Activated T-helper 9 cell treated with anti-CD3 and anti-CD28 coated beads, Interleukin-2, amount 50 U/mL, for 16 hours (primary cell): ENCODE results near the gene COMMD1.
"Not testable (repeated sequence)": the region's sequence is repeated elsewhere in the genome, so short reads cannot be mapped to it uniquely, and the experiment has no call there.

ENCODE experiments used
- DNase-seq: peaks from one replicate; pipeline ENCODE4 v3.0.0-alpha.2; 2020; ENCODE audit warnings: low read depth

Gene COMMD1

DNA sequence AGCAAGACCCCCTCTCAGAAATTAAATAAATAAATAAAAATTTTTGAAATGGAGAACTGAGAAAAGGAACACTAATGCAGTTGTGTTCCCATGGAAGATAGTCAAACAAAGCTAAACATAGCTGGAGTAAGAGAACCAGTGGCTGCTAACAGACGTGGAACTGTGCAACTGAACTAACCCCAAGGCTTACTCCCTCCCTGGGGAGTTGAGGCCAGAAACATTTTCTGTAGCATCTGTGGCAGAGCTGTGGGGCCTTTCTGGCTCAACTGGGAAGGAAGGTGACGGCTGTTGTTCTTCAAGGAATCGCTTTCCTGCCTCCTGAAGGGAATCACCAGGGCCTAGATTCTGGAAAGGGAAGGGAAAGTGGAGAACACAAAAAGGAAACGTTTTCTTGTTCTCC, 236.6 kb downstream of the COMMD1 start:
- DNase-seq: no peak

DNA sequence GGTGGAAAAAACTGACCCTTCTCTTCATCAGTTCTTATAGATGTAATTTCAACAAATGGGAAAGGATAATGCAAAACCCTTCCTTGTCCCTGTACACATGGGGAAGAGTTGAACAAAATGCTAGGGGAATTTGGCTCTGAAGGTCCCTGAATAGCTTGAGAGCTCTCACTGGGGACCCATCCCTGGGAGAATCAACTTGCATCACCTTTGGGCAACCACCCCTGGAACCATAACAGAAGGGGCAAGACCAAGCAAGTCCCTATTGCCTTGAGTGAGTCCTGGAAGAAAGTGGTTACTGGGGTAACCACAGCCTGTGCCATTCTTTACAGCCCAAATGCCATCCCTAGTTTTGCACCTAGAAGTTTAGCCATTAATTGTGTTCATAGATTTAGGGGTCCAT, 238.2 kb downstream of the COMMD1 start:
- no peak for DNase-seq

DNA sequence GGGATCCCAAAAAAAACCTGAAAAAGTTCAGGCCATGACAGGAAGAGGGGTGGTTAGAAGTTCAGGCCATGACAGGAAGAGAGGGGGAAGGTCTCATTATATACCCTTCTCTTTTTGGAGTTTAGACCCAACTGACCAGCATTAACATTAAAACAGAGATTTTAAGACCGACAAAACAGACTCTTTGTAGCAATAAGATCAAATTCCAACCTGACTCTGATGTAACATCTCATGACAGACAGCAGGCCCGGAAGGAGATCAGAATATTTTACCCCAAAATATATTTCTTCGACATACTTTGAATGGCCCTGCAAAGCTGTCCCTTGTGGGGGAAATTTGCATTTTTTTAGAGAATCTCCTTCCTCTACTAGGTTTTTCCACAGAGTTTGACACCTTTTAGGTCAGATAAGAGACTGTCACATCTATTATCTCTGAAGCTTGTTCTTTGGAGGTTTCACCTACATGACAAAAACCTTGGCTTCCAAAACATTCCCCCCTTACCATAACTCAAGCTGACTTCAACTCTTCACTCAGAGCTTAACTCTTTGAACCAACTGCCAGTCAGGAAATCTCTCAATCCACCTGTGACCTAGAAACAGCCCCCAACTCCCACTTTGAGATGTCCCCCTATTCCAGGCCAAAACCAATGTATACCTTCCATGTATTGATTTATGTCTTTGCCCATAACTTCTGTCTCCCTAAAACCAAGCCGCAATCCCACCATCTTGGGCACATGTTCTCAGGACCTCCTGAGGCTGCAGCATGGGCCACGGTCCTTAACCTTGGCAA, 239.4 kb downstream of the COMMD1 start:
- DNase-seq: no peak

DNA sequence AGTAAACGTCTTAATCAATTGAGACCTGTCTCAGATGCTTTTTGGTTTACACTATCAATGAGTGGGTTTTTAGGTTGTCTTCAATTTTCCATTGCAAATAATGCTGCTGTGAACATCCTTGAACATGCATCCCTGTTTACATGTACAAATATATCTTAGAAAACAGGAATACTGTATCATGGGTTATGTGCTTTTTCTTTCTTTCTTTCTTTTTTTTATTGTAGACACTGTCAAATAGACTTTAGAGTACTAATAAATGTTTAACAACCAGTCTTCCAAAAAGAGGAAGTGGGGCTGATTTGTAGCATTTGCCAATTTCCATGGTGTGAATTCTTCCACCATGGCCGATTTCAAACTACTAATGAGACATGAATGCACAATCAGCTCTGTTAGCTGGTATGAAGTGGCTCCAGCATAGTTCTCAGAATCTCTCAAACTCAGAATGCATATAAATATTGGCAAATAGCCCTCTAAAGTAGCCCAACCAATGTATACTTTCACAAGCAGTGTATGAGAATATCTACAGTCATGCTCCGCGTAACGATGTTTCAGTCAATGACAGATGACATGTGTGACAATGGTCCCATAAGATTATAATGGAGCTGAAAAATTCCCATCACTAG, 240.1 kb downstream of the COMMD1 start:
- no peak for DNase-seq

DNA sequence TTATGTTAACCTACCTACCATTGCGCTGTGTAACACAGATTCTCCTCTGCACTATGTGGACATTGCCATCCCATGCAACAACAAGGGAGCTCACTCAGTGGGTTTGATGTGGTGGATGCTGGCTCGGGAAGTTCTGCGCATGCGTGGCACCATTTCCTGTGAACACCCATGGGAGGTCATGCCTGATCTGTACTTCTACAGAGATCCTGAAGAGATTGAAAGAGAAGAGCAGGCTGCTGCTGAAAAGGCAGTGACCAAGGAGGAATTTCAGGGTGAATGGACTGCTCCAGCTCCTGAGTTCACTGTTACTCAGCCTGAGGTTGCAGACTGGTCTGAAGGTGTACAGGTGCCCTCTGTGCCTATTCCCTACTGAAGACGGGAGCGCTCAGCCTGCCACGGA, 241.3 kb downstream of the COMMD1 start:
- not testable (repeated sequence) for DNase-seq

DNA sequence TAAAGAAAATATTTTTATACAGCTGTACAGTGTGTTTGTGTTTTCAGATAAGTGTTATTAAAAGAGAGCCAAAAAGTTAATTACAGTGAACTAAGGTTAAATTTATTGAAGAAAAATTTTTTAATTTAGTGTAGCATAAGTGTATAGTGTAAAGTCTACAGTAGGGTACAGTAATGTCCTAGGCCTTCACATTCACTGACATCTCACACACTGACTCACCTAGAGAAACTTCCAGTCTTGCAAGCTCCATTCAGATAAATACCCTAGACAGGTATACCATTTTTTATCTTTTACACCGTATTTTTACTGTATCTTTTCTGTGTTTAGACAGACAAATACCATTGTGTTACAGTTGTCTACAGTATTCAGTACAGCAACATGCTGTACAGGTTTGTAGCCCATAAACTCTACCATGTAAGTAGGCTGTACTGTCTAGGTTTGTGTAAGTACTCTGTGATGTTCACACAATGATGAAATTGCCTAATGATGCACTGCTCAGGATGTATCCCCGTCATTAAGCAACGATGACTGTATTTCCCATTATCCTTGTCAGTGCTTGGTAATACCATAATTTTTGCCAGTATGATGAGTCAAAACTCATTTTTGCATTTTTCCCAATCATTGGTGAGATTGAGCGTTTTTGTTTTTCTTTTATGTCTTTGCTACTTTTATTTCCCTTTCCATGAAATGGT, 242.3 kb downstream of the COMMD1 start:
- no peak for DNase-seq

DNA sequence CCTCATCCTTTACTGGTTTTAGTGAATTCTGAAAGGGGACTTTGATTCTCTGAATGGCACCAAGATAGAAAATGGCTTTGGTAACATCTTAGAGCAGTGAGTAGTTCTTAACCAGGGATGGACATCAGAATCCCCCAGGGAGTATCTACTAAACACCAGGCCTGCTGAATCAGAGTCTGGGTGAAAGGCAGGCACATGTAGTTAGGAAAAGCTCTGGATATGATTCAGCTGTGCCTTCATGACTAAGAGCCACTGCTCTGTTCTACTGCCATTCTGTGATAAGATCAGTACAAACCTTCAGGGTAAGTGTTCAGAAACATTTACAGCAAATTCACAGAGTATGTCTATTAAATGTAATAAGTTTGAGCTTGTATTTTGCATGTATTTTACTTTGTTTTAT, 244.2 kb downstream of the COMMD1 start:
- DNase-seq: no peak

DNA sequence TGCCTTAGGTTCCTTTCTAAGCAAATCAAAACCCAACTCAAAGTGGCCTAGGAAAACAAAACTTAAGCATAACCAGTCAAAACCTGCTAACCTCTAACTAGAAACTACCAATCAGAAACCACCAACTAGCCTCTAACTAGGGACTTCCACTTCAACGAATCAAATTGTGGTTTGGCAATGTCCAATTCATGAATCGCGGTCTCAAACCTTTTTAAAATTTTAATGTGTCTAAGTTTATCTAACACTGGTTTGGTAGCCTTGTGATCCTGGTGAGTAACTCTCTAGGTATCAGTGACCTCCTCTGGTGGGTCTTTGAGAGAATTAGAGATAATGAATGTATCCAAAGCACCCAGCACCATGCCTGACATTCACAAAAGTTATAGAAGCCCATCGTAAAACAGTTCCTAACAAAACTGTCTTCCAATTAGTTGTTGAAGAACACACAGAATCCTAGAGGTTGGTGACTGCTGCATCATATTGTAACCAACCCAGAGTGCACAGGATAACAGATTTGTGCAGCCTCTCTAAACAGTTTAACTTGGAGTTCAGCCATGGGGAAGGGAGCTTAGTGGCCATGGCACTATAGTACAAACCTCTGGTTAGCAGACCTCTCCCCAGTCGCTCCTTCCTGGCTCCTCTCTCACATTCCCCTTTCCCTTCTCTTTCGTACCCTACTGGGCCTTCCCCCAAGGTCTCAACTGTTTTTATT, 245.3 kb downstream of the COMMD1 start:
- no peak for DNase-seq

DNA sequence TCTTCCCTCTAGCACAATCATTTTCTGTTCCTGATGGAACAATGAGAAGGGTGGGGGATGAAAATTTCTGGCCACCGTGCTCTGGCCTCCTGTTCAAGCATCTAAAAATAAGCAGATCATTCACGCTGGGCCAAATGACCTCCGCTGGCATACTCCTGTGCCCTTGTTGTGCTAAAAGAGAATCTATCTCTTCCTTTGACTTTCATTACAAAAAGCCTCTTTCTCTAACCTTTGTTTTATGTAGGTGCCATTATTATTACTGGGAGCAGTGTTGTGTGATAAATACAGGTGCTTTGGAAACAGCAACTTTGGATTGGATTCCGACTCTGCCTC, 245.8 kb downstream of the COMMD1 start:
- no peak for DNase-seq

DNA sequence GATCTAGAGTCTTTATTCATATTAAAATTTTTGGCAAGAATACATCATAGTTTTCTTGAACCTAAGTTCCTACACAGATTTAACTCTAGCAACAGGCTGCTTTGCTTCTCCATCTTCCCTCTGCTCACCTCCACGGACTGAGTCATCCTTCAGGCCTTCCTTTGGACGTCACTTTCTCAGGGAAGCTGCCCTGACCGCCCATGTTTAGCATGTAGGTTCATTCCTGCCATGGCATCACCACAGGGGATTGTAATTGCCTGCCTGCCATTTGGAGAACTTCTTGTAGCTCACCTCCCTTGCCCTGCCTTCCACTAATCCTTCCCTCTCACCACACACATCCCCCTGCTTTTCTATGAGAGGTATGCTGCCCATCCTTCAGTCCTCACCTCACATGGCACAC, 246.5 kb downstream of the COMMD1 start:
- no peak for DNase-seq

DNA sequence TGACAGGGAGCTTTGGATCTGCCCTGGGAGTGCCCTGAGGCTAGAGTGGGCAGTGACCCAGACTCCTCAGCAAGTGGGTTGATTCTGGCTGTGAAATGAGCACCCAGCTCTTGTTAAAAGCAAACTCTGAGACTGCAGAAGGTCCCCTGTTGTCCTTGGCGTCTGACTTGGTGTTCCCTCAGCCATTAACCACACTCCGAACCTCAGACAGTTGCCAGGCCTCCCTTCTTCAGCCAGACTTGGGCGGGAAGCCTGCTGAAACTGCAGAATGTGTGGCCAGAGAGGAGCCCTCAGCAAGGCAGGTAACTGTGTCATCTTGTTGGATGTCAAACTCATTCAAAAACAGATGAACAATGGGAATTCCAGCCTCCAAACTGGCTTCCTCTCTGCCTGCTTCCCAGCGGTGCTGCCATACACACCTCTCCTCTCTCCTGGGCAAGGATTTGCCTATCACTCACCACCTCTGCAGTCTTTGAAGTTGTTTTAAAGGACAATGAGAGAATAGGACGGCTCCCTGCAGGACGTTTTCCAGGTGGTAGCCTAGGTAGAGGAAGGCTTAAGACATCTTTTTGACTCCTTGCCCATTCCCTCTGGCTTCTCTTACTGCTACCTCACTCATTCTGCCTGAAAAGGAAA, 251.5 kb downstream of the COMMD1 start:
- DNase-seq: no peak

DNA sequence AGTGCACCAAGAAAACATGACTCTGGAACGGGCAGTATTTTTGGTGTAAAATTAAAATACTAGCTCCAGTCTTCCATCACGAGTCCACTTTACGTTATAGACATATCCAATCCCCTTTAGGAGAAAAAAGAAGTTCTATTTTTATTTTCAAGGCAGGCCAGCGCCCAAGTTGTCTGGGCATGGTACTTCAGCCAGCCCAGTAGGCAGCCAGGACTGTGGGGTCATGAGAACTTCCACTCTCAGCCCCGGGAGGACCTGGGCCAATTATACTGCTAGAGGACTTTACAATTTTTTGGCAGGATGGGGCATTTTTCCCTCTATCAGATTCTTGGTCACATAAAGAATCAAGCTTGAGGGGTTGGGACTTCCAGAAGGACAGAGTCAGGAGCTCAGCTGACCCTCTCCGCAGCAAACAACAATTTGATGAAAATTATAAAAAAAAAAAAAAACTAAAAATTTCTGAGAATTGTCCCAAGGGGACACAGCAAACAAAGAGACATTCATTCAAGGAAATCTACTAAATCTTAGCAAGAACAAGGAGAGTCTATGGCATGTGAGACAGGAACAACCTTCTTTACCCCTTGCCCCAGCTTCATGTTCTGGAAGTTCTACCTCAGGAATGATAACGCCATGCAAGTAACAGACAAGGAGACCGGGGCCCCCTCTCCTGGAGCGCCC, 253.1 kb downstream of the COMMD1 start:
- no peak for DNase-seq

DNA sequence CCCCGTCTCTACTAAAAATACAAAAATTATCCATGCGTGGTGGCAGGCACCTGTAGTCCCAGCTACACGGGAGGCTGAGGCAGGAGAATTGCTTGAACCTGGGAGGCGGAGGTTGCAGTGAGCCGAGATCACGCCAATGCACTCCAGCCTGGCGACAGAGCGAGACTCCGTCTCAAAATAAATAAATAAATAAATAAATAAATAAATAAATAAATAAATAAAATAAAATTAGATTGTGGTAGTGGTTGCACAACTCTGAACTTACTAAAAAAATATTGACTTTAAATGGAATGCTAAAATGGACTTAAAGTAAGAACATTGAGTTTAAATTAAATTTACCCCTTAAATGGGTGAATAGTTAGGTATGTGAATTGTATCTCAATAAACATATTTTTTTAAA, 255.2 kb downstream of the COMMD1 start:
- DNase-seq: not testable (repeated sequence)

DNA sequence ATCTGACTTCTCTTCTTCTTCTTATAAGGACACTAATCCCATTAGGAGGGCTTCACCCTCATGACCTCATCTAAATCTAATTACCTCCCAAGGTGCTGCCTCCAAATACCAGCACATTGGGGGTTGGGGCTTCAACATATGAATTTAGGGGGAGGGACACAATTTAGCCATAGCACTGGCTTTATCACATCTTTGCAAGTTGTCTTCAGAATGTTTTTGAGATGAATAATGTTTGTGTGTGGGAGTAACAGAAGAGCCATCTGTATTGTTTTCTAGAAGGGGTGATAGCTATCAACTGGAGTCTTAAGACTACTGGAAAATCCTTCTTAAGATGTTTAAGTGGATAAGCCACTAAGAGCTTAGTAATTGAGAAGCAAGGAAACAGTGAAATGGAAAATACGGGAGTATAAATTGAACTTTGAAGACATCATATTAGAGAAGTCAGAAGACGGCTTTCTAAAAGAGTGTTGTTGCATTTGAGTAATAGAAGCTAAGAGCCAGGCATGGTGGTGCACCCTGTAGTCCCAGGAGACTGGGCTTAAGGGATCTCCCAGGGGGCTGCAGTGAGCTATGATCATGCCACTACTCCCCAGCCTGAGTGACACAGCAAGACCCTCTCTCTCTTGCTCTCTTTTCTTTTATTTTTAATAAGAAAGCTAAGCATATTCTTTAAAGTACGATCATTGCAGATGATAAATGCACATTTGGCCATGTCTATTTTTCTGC, 257.8 kb downstream of the COMMD1 start:
- no peak for DNase-seq

DNA sequence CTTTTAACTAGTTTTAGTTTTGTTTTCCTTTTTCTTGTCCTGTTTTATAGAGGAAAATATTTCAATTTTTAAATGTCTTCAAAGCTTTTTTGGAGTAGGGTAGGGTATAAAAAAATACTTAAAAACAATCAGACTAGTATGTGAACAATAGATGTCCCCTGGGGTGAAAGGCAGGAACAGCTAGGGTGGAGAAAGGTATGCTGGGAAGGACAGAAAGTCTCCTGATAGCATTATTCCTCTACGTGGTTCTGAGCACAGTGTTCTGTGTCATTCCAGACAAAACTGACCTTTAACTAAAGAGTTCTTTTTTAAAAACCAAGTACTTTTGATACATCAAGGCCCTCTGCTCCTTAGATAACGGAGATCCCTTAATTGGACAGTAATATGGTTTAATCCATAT, 258.4 kb downstream of the COMMD1 start:
- DNase-seq: no peak

DNA sequence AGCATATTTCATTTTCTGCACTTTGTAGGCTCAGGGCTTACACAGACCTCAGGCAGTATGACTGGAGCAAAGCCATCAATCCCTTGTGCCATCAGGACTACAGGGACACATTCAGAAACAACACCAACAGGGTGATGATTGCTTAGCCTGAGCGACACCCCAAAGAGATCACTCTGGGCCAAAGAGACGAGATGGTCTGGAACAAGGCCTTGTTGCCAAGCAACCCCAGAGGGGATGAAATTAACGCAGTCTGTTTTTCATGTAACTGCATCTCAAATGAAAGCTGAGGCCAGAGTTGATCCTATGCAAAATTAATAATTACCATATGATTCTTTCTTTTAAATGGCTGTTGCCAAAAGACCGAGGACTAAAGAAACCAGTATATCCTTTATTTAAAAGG, 270.3 kb downstream of the COMMD1 start:
- DNase-seq: no peak

DNA sequence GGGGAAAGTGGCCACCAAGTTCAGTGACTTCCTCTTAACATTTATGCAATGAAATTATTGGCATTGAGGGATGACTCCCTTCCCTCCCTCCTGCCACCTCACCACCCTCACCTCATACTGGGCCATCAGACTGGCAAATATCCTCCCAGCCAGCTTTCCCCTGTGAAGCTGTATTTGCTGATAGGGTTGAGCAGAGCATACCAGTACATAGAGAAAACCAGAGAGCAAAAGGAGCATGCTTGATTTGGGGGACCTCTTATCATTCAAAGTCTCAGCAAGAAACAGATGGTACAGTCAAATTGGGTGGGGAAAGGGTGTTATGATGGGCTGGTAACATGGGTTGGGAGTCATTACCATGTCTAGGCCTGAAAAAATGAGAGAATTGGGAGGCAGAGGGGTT, 271.3 kb downstream of the COMMD1 start:
- no peak for DNase-seq

DNA sequence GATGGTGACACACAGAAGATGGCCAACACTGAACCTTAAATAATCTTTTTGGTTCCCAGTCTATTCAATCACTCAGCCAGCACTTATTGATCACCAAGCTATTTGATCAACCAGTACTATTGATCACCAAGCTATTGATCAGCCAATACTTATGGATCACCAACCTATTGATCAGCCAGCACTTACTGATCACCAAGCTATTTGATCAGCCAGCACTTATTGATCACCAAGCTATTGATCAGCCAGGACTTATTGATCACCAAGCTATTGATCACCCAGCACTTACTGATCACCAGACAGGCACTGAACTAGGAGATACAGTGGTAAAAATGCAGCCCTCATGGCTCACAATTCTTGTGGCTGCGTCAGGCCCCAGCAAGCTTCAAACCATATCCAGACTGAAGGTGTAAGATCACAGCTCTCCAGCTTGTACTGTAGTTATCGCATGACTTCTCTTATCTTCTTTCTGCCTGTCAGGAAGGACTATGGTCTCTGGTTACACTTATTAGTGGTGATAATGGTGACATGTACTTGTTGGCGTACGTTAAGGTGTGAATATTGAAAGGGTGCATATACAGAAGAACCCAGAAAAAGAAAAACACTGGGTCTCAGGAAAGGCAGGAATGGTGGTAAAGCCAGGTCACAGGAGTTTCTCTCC, 272.0 kb downstream of the COMMD1 start:
- DNase-seq: no peak

DNA sequence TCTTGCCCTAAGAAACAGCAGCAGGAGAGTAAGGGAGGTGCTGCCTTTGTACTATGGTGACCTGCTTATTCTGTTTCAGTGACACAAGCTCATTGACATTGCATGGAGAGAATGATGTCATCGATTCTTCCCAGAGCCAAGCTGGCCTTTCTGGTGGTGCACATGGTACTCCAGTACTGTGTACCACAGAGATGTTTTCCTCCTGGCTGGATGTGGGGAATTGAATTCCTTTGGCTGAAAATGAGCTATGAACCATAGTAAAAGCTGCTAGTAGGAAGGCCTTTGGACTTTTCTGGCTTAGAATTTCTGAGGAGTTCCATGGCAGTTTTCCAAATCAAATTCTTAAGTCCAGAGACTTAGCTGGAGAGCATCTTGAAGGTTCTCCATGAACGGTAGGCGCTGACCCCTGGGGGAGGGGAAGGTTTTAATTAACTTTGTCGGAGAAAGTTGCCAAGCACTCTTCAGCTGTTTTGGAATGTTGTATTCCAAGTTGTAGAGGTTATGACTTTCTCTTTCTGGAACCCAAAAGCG, 273.3 kb downstream of the COMMD1 start:
- no peak for DNase-seq

DNA sequence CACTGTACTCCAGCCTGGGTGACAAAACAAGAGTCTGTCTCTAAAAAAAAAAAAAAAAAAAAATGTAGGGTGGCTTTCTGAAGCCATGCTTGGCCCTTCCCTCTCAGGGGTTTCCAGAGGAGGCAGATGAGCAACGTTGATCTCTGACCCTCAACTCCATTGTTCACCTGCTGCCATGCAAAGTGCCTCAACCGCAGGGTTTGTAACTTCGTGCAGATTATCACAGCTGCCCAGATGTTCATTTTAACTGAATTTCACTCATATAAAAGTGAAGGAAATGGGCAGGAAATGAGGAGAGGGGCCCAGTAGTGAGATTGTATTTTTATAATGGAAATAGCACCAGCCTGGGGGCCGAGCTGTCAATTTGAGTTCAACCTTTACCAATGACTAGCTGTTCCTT, 275.5 kb downstream of the COMMD1 start:
- DNase-seq: no peak
